ENCODE measurements around the gene SRSF11.
A peak's percentile ranks its signal among the peaks of the same experiment; 100 is the strongest.

The SRSF11 gene

GRCh38 chr1:70222716-70223235, 1.6 kb downstream of the SRSF11 start:
- peak overlapping the region; percentile 71 for H3K4me3 ChIP-seq (replicated peaks; ENCODE audit: insufficient read depth, low read length)
- H3K27me3 ChIP-seq (ENCODE audit: insufficient read depth, poor library complexity, severe bottlenecking), result no peaks in the 10 kb centered on the region
- H3K27ac ChIP-seq (replicated peaks), result peak overlapping the region; percentile 93
- no peak for DNase-seq (ENCODE audit: low read depth in 1 of 2, low spot score in 1 of 2)
- no peak for TF ChIP-seq SPI1 (IDR thresholded peaks at IDR 0.05; ENCODE audit: borderline replicate concordance, low read depth)
- TF ChIP-seq POLR2AphosphoS5 (IDR thresholded peaks at IDR 0.05; ENCODE audit: low read depth), result no peak
- TF ChIP-seq, protein P1, sequence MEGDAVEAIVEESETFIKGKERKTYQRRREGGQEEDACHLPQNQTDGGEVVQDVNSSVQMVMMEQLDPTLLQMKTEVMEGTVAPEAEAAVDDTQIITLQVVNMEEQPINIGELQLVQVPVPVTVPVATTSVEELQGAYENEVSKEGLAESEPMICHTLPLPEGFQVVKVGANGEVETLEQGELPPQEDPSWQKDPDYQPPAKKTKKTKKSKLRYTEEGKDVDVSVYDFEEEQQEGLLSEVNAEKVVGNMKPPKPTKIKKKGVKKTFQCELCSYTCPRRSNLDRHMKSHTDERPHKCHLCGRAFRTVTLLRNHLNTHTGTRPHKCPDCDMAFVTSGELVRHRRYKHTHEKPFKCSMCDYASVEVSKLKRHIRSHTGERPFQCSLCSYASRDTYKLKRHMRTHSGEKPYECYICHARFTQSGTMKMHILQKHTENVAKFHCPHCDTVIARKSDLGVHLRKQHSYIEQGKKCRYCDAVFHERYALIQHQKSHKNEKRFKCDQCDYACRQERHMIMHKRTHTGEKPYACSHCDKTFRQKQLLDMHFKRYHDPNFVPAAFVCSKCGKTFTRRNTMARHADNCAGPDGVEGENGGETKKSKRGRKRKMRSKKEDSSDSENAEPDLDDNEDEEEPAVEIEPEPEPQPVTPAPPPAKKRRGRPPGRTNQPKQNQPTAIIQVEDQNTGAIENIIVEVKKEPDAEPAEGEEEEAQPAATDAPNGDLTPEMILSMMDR (IDR thresholded peaks at IDR 0.05; ENCODE audit: insufficient read depth, low read length), result no peak
- TF ChIP-seq, protein P2, sequence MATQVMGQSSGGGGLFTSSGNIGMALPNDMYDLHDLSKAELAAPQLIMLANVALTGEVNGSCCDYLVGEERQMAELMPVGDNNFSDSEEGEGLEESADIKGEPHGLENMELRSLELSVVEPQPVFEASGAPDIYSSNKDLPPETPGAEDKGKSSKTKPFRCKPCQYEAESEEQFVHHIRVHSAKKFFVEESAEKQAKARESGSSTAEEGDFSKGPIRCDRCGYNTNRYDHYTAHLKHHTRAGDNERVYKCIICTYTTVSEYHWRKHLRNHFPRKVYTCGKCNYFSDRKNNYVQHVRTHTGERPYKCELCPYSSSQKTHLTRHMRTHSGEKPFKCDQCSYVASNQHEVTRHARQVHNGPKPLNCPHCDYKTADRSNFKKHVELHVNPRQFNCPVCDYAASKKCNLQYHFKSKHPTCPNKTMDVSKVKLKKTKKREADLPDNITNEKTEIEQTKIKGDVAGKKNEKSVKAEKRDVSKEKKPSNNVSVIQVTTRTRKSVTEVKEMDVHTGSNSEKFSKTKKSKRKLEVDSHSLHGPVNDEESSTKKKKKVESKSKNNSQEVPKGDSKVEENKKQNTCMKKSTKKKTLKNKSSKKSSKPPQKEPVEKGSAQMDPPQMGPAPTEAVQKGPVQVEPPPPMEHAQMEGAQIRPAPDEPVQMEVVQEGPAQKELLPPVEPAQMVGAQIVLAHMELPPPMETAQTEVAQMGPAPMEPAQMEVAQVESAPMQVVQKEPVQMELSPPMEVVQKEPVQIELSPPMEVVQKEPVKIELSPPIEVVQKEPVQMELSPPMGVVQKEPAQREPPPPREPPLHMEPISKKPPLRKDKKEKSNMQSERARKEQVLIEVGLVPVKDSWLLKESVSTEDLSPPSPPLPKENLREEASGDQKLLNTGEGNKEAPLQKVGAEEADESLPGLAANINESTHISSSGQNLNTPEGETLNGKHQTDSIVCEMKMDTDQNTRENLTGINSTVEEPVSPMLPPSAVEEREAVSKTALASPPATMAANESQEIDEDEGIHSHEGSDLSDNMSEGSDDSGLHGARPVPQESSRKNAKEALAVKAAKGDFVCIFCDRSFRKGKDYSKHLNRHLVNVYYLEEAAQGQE (IDR thresholded peaks at IDR 0.05; ENCODE audit: insufficient replicate concordance, low read depth), result no peak

- Histone ChIP-seq H3K4me3 (replicated peaks; ENCODE audit: insufficient read depth, low read length) (no peak overlapping the region), H3K27ac (replicated peaks) (no peak overlapping the region), H3K27me3 (ENCODE audit: insufficient read depth, poor library complexity, severe bottlenecking) (no peaks in the 10 kb centered on the region)
- TF ChIP-seq POLR2AphosphoS5 (IDR thresholded peaks at IDR 0.05; ENCODE audit: low read depth), result no peak
- TF ChIP-seq, protein P2 (IDR thresholded peaks at IDR 0.05; ENCODE audit: insufficient replicate concordance, low read depth), result no peak
- TF ChIP-seq SPI1 (IDR thresholded peaks at IDR 0.05; ENCODE audit: borderline replicate concordance, low read depth), result no peak
- no peak for TF ChIP-seq GABPA (IDR thresholded peaks at IDR 0.05; ENCODE audit: low read depth)
- DNase-seq (ENCODE audit: low read depth in 1 of 2, low spot score in 1 of 2), result no peak
These were observed 3.8 kb downstream of the SRSF11 start for GRCh38 chr1:70224954-70225353.

DNA sequence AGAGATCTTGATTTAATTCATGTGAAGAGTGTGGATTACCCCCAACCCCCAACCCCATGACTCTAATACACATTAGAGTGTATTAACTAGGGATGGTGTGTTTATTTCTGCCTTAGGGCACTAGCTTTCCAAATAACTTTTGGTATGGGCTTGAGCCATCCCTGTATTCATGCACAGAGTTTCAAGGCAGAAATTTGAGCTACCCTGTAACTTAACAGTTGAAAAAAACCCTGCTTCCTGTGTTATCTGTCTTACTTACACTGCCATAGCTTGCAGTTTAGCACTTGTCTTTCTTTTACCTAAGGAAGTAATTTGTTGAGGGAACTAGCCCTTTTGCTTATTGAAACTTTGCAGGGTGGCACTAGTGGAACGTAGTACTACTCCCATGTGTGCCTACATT, 6.3 kb downstream of the SRSF11 start:
- no peak for DNase-seq (ENCODE audit: low read depth in 1 of 2, low spot score in 1 of 2)
- H3K27ac ChIP-seq (replicated peaks), result no peak overlapping the region
- no peak for TF ChIP-seq GABPA (IDR thresholded peaks at IDR 0.05; ENCODE audit: low read depth)
- TF ChIP-seq, protein P1 (IDR thresholded peaks at IDR 0.05; ENCODE audit: insufficient read depth, low read length), result no peak
- TF ChIP-seq SPI1 (IDR thresholded peaks at IDR 0.05; ENCODE audit: borderline replicate concordance, low read depth), result no peak
- no peak for TF ChIP-seq POLR2AphosphoS5 (IDR thresholded peaks at IDR 0.05; ENCODE audit: low read depth)
- TF ChIP-seq, protein P2 (IDR thresholded peaks at IDR 0.05; ENCODE audit: insufficient replicate concordance, low read depth), result no peak

More for the DNA sequence above, 6.3 kb downstream of the SRSF11 start:
- Histone ChIP-seq H3K27me3 (ENCODE audit: insufficient read depth, poor library complexity, severe bottlenecking) (no peaks in the 10 kb centered on the region), H3K4me3 (replicated peaks; ENCODE audit: insufficient read depth, low read length) (no peak overlapping the region)

Measured in HL-60 (cell line).